Measurements from ENCODE around the gene DPP10.

DPP10 gene

DNA sequence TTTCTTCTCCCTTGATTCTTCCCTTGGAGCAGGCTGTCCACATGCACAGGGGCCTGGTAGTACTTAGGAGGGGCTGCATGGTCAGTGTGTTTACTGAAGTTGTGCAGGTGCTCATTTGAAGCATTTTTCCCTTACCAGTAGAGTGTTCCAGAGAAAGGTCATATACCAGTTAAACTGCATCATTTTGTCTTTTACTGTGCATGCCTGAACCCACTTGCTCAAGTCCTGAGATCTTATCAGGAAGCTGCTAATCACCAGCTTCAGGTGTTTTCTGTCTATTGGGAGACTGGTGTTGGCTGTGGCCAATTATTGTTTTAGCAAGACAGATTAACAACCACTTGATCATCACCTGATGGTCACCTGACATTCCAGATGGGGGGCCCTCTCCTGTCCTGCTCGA, 676.6 kb downstream of the DPP10 start:
- TF ChIP-seq YY1 (IDR thresholded peaks at IDR 0.05; ENCODE audit: low read depth) (no peak), ZBTB7A (IDR thresholded peaks at IDR 0.05; ENCODE audit: low read depth) (no peak), TAF1 (IDR thresholded peaks at IDR 0.05; ENCODE audit: low read depth) (no peak), TCF12 (IDR thresholded peaks at IDR 0.05; ENCODE audit: low read depth) (no peak), CEBPB (IDR thresholded peaks at IDR 0.05) (no peak), CREB1 (IDR thresholded peaks at IDR 0.05; ENCODE audit: low read depth) (no peak), NFIC (IDR thresholded peaks at IDR 0.05) (no peak), FOXM1 (IDR thresholded peaks at IDR 0.05; ENCODE audit: borderline replicate concordance, low read depth) (no peak), EP300 (IDR thresholded peaks at IDR 0.05; ENCODE audit: borderline replicate concordance) (no peak), EGR1 (IDR thresholded peaks at IDR 0.05) (no peak)
- TF ChIP-seq, protein P1, sequence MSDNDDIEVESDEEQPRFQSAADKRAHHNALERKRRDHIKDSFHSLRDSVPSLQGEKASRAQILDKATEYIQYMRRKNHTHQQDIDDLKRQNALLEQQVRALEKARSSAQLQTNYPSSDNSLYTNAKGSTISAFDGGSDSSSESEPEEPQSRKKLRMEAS (IDR thresholded peaks at IDR 0.05), result no peak

DNA sequence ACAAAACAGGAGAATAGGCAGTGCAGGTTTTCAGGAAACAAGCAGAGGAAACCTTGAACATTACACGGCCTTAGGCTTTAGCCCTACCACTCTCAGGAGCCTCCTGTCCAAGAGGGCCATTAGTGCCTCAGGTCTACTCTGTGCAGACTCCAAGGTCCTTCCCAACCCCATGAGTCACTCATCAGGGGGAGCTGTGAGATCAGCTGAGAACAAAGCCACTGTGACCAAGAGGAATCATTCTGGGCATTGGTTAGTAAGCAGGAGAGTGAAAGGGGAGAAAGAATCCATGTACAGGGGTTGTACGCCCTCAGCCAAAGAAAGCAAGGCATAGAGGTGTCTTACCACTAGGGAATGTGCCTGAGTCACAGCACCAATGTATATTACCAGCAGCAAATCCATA, 680.3 kb downstream of the DPP10 start:
- TF ChIP-seq CREB1 (IDR thresholded peaks at IDR 0.05; ENCODE audit: low read depth) (no peak), ZBTB7A (IDR thresholded peaks at IDR 0.05; ENCODE audit: low read depth) (no peak), RAD21 (IDR thresholded peaks at IDR 0.05; ENCODE audit: low read depth) (no peak), NFIC (IDR thresholded peaks at IDR 0.05) (no peak), TEAD4 (IDR thresholded peaks at IDR 0.05) (no peak), EGR1 (IDR thresholded peaks at IDR 0.05) (no peak), YY1 (IDR thresholded peaks at IDR 0.05; ENCODE audit: low read depth) (no peak), TCF12 (IDR thresholded peaks at IDR 0.05; ENCODE audit: low read depth) (no peak)
- TF ChIP-seq, protein P2, sequence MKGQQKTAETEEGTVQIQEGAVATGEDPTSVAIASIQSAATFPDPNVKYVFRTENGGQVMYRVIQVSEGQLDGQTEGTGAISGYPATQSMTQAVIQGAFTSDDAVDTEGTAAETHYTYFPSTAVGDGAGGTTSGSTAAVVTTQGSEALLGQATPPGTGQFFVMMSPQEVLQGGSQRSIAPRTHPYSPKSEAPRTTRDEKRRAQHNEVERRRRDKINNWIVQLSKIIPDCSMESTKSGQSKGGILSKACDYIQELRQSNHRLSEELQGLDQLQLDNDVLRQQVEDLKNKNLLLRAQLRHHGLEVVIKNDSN (IDR thresholded peaks at IDR 0.05), result no peak
- TF ChIP-seq, protein P3, sequence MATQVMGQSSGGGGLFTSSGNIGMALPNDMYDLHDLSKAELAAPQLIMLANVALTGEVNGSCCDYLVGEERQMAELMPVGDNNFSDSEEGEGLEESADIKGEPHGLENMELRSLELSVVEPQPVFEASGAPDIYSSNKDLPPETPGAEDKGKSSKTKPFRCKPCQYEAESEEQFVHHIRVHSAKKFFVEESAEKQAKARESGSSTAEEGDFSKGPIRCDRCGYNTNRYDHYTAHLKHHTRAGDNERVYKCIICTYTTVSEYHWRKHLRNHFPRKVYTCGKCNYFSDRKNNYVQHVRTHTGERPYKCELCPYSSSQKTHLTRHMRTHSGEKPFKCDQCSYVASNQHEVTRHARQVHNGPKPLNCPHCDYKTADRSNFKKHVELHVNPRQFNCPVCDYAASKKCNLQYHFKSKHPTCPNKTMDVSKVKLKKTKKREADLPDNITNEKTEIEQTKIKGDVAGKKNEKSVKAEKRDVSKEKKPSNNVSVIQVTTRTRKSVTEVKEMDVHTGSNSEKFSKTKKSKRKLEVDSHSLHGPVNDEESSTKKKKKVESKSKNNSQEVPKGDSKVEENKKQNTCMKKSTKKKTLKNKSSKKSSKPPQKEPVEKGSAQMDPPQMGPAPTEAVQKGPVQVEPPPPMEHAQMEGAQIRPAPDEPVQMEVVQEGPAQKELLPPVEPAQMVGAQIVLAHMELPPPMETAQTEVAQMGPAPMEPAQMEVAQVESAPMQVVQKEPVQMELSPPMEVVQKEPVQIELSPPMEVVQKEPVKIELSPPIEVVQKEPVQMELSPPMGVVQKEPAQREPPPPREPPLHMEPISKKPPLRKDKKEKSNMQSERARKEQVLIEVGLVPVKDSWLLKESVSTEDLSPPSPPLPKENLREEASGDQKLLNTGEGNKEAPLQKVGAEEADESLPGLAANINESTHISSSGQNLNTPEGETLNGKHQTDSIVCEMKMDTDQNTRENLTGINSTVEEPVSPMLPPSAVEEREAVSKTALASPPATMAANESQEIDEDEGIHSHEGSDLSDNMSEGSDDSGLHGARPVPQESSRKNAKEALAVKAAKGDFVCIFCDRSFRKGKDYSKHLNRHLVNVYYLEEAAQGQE (IDR thresholded peaks at IDR 0.05; ENCODE audit: low read depth), result no peak

DNA sequence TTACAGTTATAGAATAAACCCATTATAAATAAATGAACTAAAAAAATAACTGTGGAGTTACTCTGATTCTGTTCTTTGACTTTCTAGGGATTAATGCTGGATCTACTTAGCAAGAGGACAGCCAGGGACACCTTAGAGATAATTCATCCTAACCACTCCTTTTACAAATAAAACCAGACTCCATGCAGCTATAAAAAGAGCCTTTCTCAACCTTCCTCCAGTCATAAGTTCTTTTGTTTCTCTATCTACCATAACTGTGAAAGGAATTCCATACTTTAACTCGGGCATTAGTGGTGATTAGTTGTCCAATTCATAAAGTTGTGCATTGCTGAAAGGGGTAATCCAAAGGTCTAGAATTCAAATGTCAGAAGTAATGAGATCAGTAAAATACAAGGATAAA, 682.4 kb downstream of the DPP10 start:
- TF ChIP-seq NFIC (IDR thresholded peaks at IDR 0.05), result no peak
- no peak for TF ChIP-seq CEBPB (IDR thresholded peaks at IDR 0.05)
- TF ChIP-seq EP300 (IDR thresholded peaks at IDR 0.05; ENCODE audit: borderline replicate concordance), result no peak
- no peak for TF ChIP-seq FOXM1 (IDR thresholded peaks at IDR 0.05; ENCODE audit: borderline replicate concordance, low read depth)
- TF ChIP-seq ZBTB7A (IDR thresholded peaks at IDR 0.05; ENCODE audit: low read depth), result no peak
- TF ChIP-seq RAD21 (IDR thresholded peaks at IDR 0.05; ENCODE audit: low read depth), result no peak
- TF ChIP-seq, protein P2 (IDR thresholded peaks at IDR 0.05), result no peak
- TF ChIP-seq, protein P1 (IDR thresholded peaks at IDR 0.05), result no peak
- TF ChIP-seq, protein P3 (IDR thresholded peaks at IDR 0.05; ENCODE audit: low read depth), result no peak
- no peak for TF ChIP-seq TAF1 (IDR thresholded peaks at IDR 0.05; ENCODE audit: low read depth)
- TF ChIP-seq TCF12 (IDR thresholded peaks at IDR 0.05; ENCODE audit: low read depth), result no peak
- TF ChIP-seq CREB1 (IDR thresholded peaks at IDR 0.05; ENCODE audit: low read depth), result no peak
- no peak for TF ChIP-seq EGR1 (IDR thresholded peaks at IDR 0.05)
- TF ChIP-seq TEAD4 (IDR thresholded peaks at IDR 0.05), result no peak
- TF ChIP-seq YY1 (IDR thresholded peaks at IDR 0.05; ENCODE audit: low read depth), result no peak

DNA sequence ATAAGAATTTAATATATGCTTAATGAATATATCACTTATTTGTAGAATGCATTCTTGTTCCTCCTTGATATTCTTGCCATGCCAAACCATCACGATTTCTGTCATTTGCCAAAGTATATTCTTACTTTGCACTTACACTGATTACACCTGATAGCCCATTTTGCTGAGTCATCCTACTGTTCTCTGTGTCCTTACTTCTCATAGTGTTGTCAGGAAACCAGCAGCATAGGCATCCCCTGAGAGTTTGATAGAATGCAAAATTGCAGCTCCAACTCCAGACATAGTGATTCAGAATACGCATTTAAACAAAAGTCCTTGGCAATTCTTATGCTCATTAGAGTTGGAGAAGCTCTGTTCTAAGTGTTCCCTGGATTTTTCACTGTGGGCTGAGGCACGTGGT, 687.1 kb downstream of the DPP10 start:
- no peak for TF ChIP-seq EGR1 (IDR thresholded peaks at IDR 0.05)
- no peak for TF ChIP-seq EP300 (IDR thresholded peaks at IDR 0.05; ENCODE audit: borderline replicate concordance)
- TF ChIP-seq, protein P3 (IDR thresholded peaks at IDR 0.05; ENCODE audit: low read depth), result no peak
- no peak for TF ChIP-seq FOXM1 (IDR thresholded peaks at IDR 0.05; ENCODE audit: borderline replicate concordance, low read depth)

All from Ishikawa (cell line).